B cell (primary cell): ENCODE measurements around the gene LRRC7. TPM values are rescaled to one million over a fixed set of nuclear protein-coding genes. Genes with fewer than 3 reads are reported as not detected.

Experiments
- ATAC-seq: fragments of 200-7000 bp; cut with Tn5 transposase; one replicate; pipeline ENCODE4 v1.10.0; 2021; ENCODE audit warnings: low read depth, mild to moderate bottlenecking, moderate number of reproducible peaks, moderate library complexity
- CTCF ChIA-PET: fragments of 350-600 bp; sonication (Branson Sonifier 250); formaldehyde crosslinking; loops from one replicate; lab custom pipeline; 2021; ENCODE audit warnings: antibody characterized with exemption, inconsistent platforms; lab: Charles Lee
- POLR2A ChIA-PET: fragments of 350-600 bp; sonication (Branson Sonifier 250); formaldehyde crosslinking; loops from one replicate; lab custom pipeline; 2021; ENCODE audit warnings: antibody characterized with exemption; lab: Charles Lee
- DNase-seq: peaks from one replicate; pipeline ENCODE4 v3.0.0; 2013
- H2AFZ ChIP-seq: 2 replicates; pipeline ENCODE4 v1.6.1; 2012; ENCODE audit warnings: mild to moderate bottlenecking, low read depth, low read length; ENCODE audit not compliant: insufficient read depth, poor library complexity, severe bottlenecking
- H3K27ac ChIP-seq, 2 donors: 1 replicate in 1 of 2; 2 replicates in 1 of 2; pipeline ENCODE4 v1.5.1; 2012 to 2013; ENCODE audit warnings: low read length in 2 of 2, mild to moderate bottlenecking in 2 of 2, moderate library complexity in 1 of 2
- H3K27me3 ChIP-seq, 4 experiments: fragments of 200-600 bp in 1 of 4; sonication (generic) in 1 of 4; replicated peaks in 1 of 4; 1 replicate in 2 of 4; 2 replicates in 2 of 4; pipeline versions ENCODE4 v1.6.1 to v1.7.0; 2013 to 2016; ENCODE audit warnings: low read length in 3 of 4, mild to moderate bottlenecking in 2 of 4, mixed read lengths in 1 of 4, moderate library complexity in 1 of 4; ENCODE audit not compliant: insufficient read depth in 4 of 4, control insufficient read depth in 3 of 4; ENCODE audit errors: control extremely low read depth in 1 of 4
- H3K36me3 ChIP-seq, 2 experiments: replicated peaks in 1 of 2; 1 replicate in 1 of 2; 2 replicates in 1 of 2; pipeline versions ENCODE4 v1.6.1 to v1.7.1; 2013; ENCODE audit warnings: low read length in 1 of 2; ENCODE audit not compliant: insufficient read depth in 2 of 2, control insufficient read depth in 1 of 2; ENCODE audit errors: control extremely low read depth in 1 of 2, extremely low read depth in 1 of 2
- H3K4me1 ChIP-seq, 2 donors: fragments of 200-600 bp in 1 of 2; sonication (generic) in 1 of 2; 1 replicate in 1 of 2; 2 replicates in 1 of 2; pipeline versions ENCODE4 v1.5.1 to v1.6.1; 2013 to 2017; ENCODE audit warnings: low read length in 2 of 2; ENCODE audit not compliant: control insufficient read depth in 2 of 2, insufficient read depth in 2 of 2
- H3K4me2 ChIP-seq: replicated peaks from 2 replicates; pipeline ENCODE3; 2012; ENCODE audit warnings: mild to moderate bottlenecking, low read depth, low read length; ENCODE audit not compliant: poor library complexity, severe bottlenecking
- H3K4me3 ChIP-seq, 5 experiments: fragments of 200-600 bp in 1 of 5; sonication (generic) in 1 of 5; 1 replicate in 3 of 5; 2 replicates in 2 of 5; pipeline versions ENCODE4 v1.5.1 to v1.7.0; 2011 to 2016; ENCODE audit warnings: low read length in 4 of 5, mild to moderate bottlenecking in 4 of 5, low read depth in 2 of 5, control low read depth in 1 of 5, moderate library complexity in 1 of 5; ENCODE audit not compliant: insufficient read depth in 1 of 5; ENCODE audit errors: control extremely low read depth in 1 of 5, extremely low read depth in 1 of 5
- H3K79me2 ChIP-seq: fragments of 200-600 bp; sonication (generic); one replicate; pipeline ENCODE4 v1.6.0; 2016; ENCODE audit warnings: low read length; ENCODE audit not compliant: control insufficient read depth, insufficient read depth
- H3K9ac ChIP-seq: fragments of 200-600 bp; sonication (generic); 2 replicates; pipeline ENCODE4 v1.6.1; 2017; ENCODE audit warnings: mild to moderate bottlenecking, low read length, moderate library complexity
- H3K9me3 ChIP-seq, 3 donors: one replicate each; pipeline versions ENCODE4 v1.6.1 to v1.7.1; 2013; ENCODE audit warnings: low read length in 2 of 3; ENCODE audit not compliant: control insufficient read depth in 2 of 3, insufficient read depth in 1 of 3; ENCODE audit errors: control extremely low read depth in 1 of 3
- H4K20me1 ChIP-seq: 2 replicates; pipeline ENCODE4 v1.6.0; 2012; ENCODE audit warnings: mild to moderate bottlenecking, low read length; ENCODE audit not compliant: insufficient read depth, control insufficient read depth, poor library complexity, severe bottlenecking
- H3K27ac Mint-ChIP-seq: one replicate; pipeline ENCODE4 v1.8.0; 2021; ENCODE audit warnings: mixed read lengths
- H3K27me3 Mint-ChIP-seq: one replicate; pipeline ENCODE4 v1.8.0; 2021; ENCODE audit warnings: mixed read lengths
- H3K4me1 Mint-ChIP-seq: one replicate; pipeline ENCODE4 v1.8.0; 2021; ENCODE audit warnings: mixed read lengths
- H3K4me3 Mint-ChIP-seq: one replicate; pipeline ENCODE4 v1.8.0; 2021; ENCODE audit warnings: mixed read lengths
- H3K9me3 Mint-ChIP-seq: one replicate; pipeline ENCODE4 v1.8.0; 2022; ENCODE audit warnings: mixed read lengths; ENCODE audit not compliant: insufficient read depth
- EZH2 ChIP-seq: IDR thresholded peaks from 2 replicates; pipeline ENCODE4 v1.6.1; 2012; ENCODE audit warnings: borderline replicate concordance, low read depth, mild to moderate bottlenecking, moderate library complexity, low read length; ENCODE audit not compliant: insufficient read depth, poor library complexity, severe bottlenecking
- intact Hi-C: fragments of 100-400 bp; cut with micrococcal nuclease; formaldehyde crosslinking; loops from one replicate; pipeline ENCODE4 v1.10.0; 2022
- polyA plus RNA-seq: library from polyadenylated mRNA; depleted of rRNA; stranded (reverse); fragments of >200 nt; gene quantifications from 2 replicates; pipeline ENCODE4 v1.2.3, GENCODE V29; 2012
- total RNA-seq, 2 donors: library from RNA; stranded (reverse); fragments of 120-200 nt in 1 of 2; gene quantifications; 1 replicate in 1 of 2; 2 replicates in 1 of 2; pipeline versions ENCODE4 v1.2.3 to v1.2.4, GENCODE V29; 2013 to 2022
- TF ChIP-seq, protein P1 (sequence below): fragments of 200-600 bp; IDR thresholded peaks from one replicate; pipeline ENCODE4 v1.8.0; 2022; ENCODE audit warnings: antibody characterized with exemption, mild to moderate bottlenecking

The LRRC7 gene
- total and polyA plus RNA-seq, 2 donors (not counting 1 experiment from before 2014, with no cell fraction given), result not detected

DNA sequence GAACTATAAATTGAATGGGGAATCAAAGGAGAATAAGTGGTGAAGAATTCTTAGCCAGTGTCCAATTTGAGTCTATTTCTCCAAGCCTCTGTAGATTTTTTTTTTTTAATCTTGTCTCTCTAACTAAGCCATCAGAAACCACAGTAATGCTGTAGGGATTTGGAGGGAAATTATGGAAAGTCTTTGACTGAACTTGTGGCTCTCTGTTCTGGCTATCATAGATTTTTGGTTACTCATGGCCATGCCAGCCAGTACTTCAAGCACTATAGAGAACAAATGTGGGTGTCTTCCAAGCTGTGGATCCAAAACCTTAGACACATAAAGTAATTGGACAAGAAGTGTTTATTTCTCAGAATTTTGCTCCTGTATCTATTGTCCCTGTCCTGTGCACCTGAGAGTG, 489.8 kb downstream of the LRRC7 start:
- no peaks in the 10 kb centered on the region for H3K36me3 ChIP-seq
- H3K27ac ChIP-seq, result no peak overlapping the region
- intact Hi-C loops, result no loop called here
- Mint-ChIP-seq H3K27ac (no peak overlapping the region), H3K9me3 (no peaks in the 10 kb centered on the region), H3K4me3 (no peak overlapping the region), H3K27me3 (no peaks in the 10 kb centered on the region), H3K4me1 (no peaks in the 10 kb centered on the region)
- no peak overlapping the region for H2AFZ ChIP-seq
- no peak for DNase-seq
- H3K4me1 ChIP-seq, result no peaks in the 10 kb centered on the region
- no peaks in the 10 kb centered on the region for H3K9me3 ChIP-seq
- ChIA-PET CTCF (no interaction called here), POLR2A (no interaction called here)
- no peaks in the 10 kb centered on the region for H4K20me1 ChIP-seq
- H3K4me2 ChIP-seq, result no peak overlapping the region
- ATAC-seq, result no peak
- no peak overlapping the region for H3K9ac ChIP-seq
- no peak overlapping the region for H3K4me3 ChIP-seq
- H3K79me2 ChIP-seq, result no peaks in the 10 kb centered on the region
- TF ChIP-seq, protein P1, sequence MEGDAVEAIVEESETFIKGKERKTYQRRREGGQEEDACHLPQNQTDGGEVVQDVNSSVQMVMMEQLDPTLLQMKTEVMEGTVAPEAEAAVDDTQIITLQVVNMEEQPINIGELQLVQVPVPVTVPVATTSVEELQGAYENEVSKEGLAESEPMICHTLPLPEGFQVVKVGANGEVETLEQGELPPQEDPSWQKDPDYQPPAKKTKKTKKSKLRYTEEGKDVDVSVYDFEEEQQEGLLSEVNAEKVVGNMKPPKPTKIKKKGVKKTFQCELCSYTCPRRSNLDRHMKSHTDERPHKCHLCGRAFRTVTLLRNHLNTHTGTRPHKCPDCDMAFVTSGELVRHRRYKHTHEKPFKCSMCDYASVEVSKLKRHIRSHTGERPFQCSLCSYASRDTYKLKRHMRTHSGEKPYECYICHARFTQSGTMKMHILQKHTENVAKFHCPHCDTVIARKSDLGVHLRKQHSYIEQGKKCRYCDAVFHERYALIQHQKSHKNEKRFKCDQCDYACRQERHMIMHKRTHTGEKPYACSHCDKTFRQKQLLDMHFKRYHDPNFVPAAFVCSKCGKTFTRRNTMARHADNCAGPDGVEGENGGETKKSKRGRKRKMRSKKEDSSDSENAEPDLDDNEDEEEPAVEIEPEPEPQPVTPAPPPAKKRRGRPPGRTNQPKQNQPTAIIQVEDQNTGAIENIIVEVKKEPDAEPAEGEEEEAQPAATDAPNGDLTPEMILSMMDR, result no peak
- TF ChIP-seq EZH2, result no peak
- H3K27me3 ChIP-seq, result no peaks in the 10 kb centered on the region

DNA sequence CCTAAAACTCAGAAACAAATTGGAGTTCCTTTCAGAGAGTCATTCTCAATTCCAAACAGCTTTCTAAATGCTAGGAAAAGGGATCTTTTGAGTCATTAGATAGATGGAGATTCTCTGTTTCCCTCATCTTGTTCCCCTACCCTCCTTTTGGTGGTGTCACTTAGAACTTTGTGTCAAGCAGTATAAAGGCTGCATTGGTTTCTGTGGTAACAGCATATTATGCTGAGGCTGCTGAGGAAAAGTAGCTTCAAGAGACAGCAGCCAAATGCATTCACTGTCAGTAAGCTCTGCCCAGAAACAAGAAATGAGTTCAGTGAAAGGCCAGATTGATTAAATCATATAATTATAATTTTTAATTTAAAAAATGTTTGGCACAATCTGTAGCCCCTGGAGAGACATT, 493.5 kb downstream of the LRRC7 start:
- Mint-ChIP-seq H3K9me3 (no peaks in the 10 kb centered on the region), H3K4me3 (no peak overlapping the region), H3K27me3 (no peaks in the 10 kb centered on the region), H3K4me1 (no peaks in the 10 kb centered on the region), H3K27ac (no peak overlapping the region)
- H2AFZ ChIP-seq, result no peak overlapping the region
- H3K9me3 ChIP-seq, result no peaks in the 10 kb centered on the region
- no peak for TF ChIP-seq EZH2
- TF ChIP-seq, protein P1, result no peak
- no peaks in the 10 kb centered on the region for H3K36me3 ChIP-seq
- no peaks in the 10 kb centered on the region for H3K27me3 ChIP-seq
- CTCF ChIA-PET, result no interaction called here
- no peak overlapping the region for H3K27ac ChIP-seq
- H3K79me2 ChIP-seq, result no peaks in the 10 kb centered on the region
- POLR2A ChIA-PET, result no interaction called here
- ATAC-seq (no peak), DNase-seq (no peak)
- no peak overlapping the region for H3K9ac ChIP-seq
- no peak overlapping the region for H3K4me2 ChIP-seq
- no peaks in the 10 kb centered on the region for H4K20me1 ChIP-seq
- H3K4me1 ChIP-seq, result no peaks in the 10 kb centered on the region
- intact Hi-C loops, result no loop called here
- no peak overlapping the region for H3K4me3 ChIP-seq
